GM21367 (cell line): ENCODE data around the gene FAR2.
"Not testable (repeated sequence)": the region's sequence is repeated elsewhere in the genome, so short reads cannot be mapped to it uniquely, and the experiment has no call there.

Experiments used
- ATAC-seq: cut with Tn5 transposase; IDR thresholded peaks from one replicate; pipeline ENCODE4 v1.9.1; 2021; ENCODE audit not compliant: unreplicated experiment

FAR2 gene

GRCh38 chr12:29316752-29317151 lies 167.7 kb downstream of the FAR2 start:
- no peak for ATAC-seq

- peak; percentile 100 for ATAC-seq
Observed at GRCh38 chr12:29317556-29318363, 168.7 kb downstream of the FAR2 start.

- ATAC-seq: no peak
Observed at GRCh38 chr12:29320295-29321085, 171.4 kb downstream of the FAR2 start.

DNA sequence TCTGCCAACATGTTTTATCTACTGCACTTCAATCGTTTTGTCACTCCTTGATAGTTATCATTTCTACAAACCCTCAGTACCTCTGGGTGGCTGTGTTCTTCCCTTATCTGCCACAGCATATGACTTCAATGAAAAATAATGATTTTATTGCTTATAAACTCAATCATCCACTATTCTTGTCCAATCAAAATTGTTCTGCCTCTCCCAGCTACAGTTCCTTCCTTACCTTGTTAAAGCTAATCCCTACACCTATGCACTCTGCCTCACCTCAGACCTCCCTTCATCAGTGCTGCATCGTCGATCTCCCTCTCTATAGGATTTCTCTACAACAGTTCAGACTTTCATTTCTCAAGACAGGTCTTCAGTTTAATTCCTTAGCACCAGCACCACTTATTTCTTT lies 173.1 kb downstream of the FAR2 start:
- ATAC-seq: no peak

GRCh38 chr12:29329411-29329810 lies 180.3 kb downstream of the FAR2 start:
- no peak for ATAC-seq

GRCh38 chr12:29333178-29333577 lies 184.1 kb downstream of the FAR2 start:
- ATAC-seq: no peak

DNA sequence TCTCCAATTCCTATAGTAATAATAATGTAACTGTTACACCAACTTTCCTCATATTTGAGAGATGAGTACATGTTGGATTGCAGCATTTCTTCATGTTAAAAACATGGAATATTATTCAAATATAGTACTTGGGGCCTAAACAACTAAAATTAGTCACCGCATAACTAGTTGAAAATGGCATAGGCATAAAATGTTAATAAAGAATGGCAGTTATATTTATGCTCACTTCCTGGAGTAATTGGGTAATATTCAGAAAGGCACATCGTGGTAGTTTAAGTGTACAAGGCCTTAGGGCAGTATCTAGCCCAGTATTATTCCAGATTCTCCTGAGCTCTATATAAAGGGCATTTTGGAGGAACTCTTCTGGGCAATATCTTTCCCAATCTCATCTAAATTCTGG lies 185.9 kb downstream of the FAR2 start:
- ATAC-seq: no peak

DNA sequence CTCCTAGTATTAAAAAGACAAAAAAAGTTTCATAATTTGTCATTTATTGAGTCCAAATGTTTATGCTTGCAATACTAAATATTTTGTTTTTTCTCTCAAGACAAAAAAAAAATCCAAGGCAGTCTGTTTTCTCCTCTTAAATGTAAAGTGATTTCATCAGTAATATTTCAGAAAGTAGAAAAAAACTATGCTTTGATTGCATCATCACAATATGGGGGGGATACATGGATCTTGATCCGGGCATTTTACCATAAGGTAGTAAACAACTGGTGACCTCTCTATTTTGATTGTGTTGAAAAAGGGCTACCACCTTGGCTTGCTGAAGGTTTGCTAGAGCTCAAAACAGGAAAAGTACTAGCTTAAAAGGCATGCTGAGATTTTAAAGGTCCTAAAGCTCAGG lies 188.2 kb downstream of the FAR2 start:
- ATAC-seq: no peak

GRCh38 chr12:29343022-29343799 lies 194.1 kb downstream of the FAR2 start:
- no peak for ATAC-seq

- ATAC-seq: no peak
Observed at GRCh38 chr12:29346769-29347421, 197.8 kb downstream of the FAR2 start.

GRCh38 chr12:29350080-29350479 lies 201.0 kb downstream of the FAR2 start:
- no peak for ATAC-seq

DNA sequence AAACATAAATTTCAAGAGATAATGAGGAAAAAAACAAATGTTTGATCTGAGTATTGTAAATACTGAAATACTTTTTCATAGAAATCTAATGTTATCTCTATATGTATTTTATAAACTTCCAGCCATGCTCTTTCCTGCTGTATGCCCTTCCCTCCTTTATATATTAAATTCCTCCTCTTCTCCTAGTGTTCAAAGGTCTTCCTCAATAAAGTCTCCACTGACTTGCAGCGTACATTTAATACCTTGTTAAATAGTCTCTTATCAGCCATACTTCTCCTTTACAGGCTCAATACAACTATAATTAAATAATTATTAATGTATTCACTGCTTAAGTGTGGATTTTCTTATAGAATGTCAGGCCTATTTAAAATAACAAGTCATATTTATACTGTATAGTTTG lies 205.9 kb downstream of the FAR2 start:
- ATAC-seq: no peak

DNA sequence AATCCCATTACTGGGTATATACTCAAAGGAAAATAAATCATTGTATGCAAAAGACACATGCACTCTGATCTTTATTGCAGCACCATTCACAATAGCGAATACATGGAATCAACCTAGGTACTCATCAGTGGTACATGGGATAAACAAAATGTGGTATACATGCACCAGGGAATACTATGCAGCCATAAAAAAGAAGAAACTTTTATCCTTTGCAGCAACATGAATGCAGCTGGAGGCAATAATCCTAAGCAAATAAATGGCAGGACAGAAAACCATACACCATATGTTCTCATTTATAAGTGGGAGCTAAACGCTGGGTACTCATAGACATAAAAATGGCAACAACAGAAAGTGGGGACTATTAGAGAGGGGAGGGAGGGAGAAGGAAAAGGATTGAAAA lies 216.0 kb downstream of the FAR2 start:
- no peak for ATAC-seq

GRCh38 chr12:29374012-29374411 lies 224.9 kb downstream of the FAR2 start:
- no peak for ATAC-seq

DNA sequence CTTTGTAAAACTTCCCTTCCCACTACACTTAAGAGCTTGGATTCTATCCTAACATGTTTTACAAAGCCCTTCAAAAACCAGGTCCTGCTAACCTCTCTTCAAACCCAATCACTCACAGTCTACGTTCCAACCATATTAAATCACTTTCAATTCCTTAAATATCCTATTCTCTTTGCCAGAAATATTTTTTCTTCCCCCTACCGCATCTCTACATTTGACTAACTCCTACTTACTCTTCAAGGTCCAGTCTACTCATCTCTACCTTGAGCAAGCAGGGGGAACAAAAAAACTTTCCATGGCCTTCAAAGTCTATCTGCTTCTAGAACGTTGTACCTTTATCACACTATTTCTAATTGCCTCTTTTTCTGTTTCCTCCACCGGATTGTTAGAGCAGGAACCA lies 225.8 kb downstream of the FAR2 start:
- ATAC-seq: no peak

- ATAC-seq: no peak
Observed at GRCh38 chr12:29376118-29376517, 227.0 kb downstream of the FAR2 start.

DNA sequence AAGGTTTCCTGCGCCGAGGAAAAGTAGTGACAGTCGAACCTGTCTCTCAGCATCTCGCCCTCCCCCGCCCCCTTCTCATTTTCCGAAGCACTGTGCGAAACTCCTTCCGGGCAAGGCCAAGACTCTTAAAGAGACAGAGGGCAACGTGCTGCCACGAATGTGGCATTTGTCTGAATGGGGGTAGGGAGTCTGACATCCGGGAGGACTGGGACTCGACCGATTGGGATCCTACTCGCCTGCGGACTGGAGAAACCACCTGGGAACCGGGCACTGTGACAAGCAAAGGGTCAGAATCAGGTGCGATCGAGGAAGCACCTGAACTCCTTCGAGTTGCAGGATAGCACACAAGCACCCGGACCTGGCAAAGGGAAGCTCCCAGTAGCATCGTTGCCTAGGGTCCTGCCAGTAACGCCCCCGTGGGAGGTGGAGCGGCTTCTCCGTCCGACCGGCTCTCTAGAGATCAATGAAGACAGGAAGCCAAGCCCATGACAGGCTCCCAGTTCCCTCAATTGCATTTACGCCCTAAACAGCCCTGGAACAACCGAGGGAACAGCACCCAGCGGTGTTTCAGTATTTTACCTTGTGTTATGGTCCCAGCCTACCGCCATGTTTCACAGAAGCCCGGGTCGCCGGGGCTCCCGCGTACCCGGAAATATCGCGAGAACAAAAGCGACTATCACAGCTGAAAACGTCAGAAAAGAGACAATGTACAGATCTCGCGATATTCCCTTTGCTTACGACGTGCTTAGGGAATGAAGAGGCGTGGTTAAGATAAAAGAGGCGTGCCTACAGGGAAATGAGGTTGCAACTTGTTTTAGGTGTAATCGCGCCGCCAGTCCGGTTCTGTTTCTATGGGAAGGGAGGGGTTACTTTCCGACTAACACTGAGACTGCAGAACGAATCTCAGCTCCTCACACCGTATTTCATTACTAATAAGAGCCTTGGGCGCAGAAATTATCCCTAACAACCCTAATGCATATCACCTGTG lies 231.8 kb downstream of the FAR2 start, which contains the start of gene ERGIC2:
Gene ERGIC2 (minus strand): TSS at position 637 of the 988 bp plus-strand sequence. CDS start 9,539 bp downstream, outside the sequence.
- peak; percentile 96 for ATAC-seq

DNA sequence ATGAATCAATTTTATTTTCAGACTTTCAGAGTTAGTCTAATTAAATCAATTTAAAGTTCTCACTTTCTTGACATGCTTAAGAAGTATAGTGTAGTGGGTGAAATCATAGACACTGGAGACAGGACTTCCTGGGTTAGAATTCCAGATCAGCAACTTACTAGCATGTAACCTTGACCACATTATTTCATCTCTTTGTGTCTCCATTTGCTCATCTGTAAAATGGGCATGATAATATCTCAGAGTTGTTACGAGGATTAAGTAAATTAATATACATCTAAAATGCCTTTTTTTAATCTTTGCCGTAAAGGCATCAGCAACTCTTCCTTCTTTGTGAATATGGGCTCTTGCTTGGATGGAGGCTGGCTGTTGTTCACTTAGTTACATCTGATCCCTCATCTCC lies 233.2 kb downstream of the FAR2 start:
- ATAC-seq: no peak

GRCh38 chr12:29385194-29385593 lies 236.1 kb downstream of the FAR2 start:
- not testable (repeated sequence) for ATAC-seq
